ENCODE results near the gene CWC22.
"Not testable (repeated sequence)": the region's sequence is repeated elsewhere in the genome, so short reads cannot be mapped to it uniquely, and the experiment has no call there.

CWC22 gene

DNA sequence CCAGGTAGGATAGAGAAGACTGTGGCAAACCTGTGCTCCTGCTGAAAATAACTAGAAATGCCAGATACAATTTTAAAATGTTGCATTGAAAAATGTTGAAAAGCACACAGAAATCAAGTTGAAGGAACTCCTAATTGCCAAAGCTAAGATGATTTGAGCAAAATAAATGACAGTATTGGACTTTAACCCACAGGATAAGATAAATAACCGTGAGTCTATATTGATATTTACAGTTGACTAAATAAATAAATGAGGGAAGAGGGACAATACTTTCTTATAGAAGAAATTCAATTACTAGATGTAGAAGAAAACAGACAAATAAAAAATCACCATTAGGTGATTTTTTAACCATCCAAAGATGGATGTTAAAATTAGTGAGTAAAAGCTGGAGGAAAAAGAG lies 59.0 kb downstream of the CWC22 start:
- DNase-seq: no peak

DNA sequence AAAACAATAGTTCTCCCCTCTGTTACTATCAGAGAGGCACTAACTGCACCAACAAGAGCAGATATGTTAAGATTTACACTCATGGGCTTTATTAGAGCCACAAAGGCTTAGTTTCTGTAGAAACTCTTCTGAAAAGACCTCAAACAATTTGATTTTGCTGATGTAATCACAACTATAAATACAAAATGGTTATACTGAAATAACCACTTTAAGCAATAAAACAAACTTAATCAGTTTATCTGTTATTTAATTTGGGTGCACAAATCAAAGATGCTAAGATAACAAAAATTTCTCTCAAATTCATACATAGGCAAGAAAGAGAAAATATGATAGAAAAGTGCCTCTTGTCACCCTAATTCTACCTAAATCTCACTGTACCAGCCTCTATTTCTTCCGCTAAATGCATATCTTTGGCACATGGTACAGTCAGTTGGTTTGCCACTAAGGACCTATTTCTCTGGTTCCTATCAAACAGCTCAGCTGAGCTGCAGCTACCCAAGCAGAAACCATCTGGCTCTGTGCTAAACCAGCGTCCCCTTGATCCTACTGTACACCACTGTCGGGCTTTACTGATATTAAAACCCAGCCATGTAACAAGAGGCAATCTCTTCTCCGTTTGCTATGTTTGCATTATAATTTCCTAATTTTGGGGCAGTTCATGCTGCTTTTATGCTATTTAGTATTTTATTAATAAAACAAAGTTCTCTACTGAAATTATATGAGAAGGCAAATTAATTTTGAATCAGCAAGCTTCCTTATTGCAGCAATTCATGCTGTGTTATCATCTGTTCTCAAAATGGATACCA lies 60.1 kb downstream of the CWC22 start:
- DNase-seq: no peak

DNA sequence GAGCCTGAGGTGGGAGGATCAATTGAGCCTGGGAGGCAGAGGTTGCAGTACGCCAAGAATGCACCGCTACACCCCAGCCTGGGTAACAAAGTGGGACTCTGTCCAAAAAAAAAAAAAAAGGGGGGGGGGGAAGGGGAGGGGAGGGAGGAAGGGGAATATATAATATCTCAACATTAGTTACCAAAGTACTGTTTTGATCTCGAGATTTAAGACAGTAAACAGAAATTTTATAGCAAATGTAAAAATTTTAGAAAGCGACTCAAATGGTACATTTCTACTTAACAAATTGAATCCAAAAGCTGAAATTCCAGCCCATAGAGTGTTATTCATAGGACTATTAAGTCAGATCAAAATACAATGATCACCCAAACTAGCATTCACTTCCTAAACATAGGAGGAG lies 60.8 kb downstream of the CWC22 start:
- no peak for DNase-seq

DNA sequence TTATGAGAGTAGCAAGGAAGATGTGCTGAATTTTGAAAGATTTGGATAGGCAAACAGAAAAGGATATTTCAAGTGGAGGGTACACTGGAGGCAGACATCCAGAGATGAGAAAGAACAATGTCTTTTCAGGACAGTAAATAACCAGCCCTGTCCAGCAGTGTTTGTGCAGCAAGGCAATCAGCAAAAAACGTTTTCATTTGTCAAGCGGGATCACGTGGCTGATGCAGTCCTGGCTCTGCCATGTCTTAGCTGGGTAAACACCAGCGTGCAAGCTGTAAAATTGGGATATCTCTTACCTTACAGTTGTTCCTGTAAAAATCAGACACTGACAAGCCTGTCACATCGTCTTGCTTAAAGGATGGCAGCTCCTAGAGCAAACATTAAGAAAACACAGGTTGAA lies 67.8 kb downstream of the CWC22 start:
- peak; percentile 76 for DNase-seq

DNA sequence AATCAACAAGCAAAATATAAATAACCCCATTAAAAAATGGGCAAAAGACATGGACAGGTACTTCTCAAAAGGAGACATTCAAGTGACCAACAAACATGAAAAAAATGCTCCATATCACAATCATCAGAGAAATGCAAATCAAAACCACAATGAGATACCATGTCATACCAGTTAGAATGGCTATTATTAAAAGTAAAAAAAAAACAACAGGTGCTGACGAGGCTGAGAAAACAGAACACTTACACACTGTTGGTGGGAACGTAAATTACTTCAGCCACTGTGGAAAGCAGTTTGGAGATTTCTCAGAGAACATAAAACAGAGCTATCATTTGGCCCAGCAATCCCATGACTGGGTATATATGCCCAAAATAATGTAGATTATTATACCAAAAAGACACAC lies 69.1 kb downstream of the CWC22 start:
- no peak for DNase-seq

DNA sequence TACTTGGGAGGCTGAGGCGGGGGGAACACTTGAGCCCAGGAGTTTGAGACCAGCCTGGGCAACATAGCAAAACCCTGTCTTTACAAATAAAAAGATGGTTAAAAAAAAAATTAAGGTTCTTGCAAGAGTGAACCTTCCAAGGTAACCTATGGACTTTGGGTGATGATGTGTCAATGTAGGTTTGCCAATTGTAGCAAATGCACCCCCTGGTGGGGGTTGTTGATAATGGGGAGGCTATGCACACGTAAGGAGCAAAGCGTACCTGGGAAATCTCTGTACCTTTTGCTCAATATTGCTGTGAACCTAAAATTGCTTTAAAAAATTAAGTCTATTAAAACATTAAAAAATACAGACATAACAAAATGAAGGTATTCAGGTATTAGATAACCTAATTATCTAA lies 70.4 kb downstream of the CWC22 start:
- DNase-seq: peak; percentile 70

DNA sequence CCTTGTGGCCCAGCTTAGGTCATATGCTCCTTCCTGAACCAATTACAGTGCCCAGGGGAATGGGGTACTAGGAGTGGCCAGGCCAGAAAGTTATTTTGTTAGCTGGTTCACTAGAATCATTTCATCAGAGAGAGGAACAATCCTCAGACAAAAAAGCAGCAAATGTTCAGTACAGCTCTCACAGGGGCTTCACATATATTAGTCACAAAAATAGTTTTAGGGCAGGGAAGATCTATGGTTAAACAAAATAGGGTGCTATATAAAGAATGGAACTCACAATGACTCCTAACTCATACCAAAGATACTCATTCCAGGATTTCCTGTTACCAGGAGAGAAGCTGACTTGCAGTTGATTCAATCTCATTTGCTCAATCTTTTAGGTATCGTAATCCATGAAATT lies 71.0 kb downstream of the CWC22 start:
- DNase-seq: no peak

DNA sequence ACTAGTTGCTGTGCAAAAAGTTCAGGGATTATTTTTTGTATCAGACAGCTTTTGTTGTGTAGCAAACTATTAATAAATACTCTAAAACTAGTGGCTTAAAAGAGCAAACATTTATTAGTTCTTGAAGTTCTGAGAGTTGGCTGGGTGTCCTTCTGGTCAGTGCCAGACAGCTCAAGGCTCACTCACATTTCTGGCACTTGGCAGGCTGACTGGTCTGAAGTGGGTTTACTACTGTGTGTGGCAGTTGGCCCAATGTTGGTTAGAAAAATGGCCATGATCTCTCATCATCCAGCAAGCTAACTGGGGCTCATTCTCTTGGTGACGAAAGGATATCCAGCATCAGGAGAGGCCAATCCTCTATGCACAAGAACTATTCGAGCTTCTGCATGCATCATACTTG lies 74.3 kb downstream of the CWC22 start:
- DNase-seq: no peak

DNA sequence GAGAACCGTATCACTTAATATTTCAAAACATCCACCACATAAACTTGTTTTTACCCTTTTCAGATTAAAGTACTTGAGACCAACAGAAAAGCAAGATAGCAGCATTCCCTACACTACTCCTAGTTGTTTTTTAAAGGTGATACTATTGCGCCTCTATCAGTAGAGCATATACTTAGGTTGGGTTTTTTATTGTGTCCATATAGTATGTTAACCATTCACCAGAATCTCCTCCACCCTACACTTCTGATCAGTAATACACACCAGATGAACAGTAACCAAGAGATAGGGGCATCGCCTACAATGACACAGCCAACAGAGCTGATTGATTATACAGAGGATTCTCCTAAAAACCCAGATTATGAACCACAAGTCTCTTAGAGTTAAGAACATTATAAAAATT lies 75.6 kb downstream of the CWC22 start:
- DNase-seq: no peak

DNA sequence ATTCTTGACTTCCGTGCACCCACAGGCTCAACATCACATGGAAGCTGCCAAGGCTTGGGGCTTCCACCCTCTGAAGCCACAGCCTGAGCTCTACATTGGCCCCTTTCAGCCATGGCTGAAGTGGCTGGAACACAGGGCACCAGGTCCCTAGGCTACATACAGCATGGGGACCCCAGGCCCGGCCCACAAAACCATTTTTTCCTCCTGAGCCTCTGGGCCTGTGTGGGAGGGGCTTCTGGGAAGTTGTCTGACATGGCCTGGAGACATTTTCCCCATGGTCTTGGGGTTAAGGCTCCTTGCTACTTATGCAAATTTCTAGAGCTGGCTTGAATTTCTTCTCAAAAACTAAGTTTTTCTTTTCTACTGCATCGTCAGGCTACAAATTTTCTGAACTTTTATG lies 77.1 kb downstream of the CWC22 start:
- DNase-seq: not testable (repeated sequence)

DNA sequence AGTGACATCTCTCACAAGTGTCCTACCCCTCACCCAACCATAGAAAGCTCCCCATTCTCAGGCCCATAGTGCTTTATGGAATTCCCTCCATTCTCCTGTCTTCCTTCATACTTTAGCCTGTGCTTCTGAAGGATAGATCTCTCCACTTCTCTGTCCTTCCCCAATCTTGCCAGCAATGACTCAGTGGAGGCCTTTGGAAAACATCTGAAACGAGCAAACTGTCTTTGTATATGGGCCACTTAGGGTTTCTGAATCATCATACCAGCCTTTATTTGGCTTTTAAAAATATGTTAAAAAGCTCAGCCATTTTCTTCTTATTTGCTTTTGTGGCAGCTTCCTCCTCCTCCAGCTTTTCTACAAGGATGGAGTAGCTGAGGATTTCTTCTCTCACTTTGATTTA lies 80.1 kb downstream of the CWC22 start:
- DNase-seq: no peak

DNA sequence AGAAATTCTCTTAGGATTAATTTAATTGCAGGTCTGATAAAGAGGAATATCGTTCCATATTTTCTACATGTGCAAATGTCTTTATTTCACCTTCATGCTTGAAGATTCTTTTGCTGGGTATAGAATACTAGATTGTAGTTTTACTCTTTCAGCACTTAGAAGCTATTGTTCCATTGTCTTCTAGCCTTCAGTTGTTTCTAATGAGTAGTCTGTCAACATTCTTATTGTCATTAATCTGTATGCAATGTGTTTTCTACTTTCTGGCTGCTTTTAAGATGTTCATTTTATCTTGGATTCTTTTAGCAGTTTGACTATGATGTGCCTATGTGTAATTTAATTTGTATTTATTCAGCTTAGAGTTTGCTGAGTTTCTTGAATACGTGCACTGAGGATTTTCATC lies 81.4 kb downstream of the CWC22 start:
- DNase-seq: peak; percentile 15

DNA sequence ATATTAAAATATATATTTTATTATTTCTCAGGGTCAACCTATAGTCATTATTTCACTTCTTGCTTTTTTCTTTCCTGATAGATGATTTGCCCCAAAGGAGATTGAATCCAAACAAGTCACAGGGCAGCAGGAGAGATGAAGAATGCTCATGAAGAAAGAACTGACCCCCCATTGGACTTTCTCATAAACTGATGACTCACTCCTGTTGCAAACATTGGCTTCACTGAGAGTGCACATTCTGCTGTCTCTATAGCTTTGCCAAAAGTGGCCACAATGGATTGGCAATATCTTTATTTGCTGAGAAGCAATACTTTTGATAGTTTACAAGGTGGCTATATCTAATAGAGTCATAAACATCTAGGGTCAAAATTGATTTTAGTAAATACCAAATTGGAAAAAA lies 89.8 kb downstream of the CWC22 start:
- DNase-seq: peak; percentile 57

DNA sequence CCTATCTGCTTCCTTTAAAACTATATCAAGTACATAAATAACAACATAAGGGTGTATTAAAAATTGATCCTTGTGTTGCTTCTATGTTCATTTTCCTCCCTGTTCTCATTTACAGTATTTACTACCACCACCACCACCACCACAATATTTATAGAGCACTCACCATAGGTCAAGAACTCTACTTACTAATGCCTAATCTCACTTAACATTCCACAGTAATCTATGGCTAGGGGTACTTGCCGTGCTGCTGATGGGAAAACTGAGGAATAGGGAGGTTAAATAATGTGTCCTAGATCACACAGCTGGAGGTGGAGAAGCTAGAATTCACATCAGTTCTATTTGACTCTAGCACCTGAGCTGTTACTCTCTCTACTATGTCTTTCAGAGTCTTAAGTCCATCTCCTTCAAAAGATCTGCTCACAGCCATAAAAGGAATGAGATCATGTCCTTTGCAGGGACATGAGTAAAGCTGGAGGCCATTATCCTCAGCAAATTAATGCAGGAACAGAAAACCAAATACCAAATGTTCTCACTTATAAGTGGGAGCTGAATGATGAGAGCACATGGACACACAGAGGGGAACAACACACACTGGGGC lies 91.6 kb downstream of the CWC22 start:
- DNase-seq: no peak

DNA sequence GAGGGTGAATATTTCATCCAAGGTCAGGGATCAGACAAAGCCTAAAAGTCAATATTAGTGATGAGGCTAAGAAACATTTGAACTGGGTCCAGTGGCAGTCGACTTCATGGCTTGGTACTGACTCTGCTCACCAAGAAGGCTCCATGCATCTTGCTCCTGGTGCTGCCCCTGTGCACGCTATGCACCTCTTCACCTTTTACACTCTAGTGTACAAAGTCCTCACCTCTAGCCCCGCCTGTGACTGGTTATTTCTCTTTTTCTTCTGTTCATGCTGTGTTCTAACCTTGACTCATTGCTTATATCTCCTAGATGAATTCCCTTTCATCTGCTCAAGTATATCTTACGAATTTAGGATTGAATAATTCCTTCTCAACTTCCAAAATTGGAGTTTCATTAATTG lies 93.3 kb downstream of the CWC22 start:
- no peak for DNase-seq

DNA sequence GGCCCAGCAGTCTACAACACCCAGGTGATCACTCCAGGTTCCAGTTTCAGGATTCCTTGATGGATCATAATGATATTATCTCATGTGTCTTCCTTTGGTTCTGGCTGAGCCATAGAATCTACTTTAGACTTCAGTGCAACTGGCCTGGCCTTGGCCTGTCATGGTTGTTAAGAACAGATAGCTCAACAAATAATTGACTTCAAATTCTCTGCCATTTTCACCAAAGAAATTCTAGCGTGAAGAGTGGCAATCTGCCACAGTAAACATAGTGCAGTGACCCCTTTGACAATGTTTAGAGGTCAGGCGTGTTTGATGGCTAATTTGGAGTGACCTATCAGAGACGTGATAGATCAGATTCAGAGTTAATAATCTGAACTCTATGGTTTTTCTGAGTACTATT lies 95.5 kb downstream of the CWC22 start:
- no peak for DNase-seq

DNA sequence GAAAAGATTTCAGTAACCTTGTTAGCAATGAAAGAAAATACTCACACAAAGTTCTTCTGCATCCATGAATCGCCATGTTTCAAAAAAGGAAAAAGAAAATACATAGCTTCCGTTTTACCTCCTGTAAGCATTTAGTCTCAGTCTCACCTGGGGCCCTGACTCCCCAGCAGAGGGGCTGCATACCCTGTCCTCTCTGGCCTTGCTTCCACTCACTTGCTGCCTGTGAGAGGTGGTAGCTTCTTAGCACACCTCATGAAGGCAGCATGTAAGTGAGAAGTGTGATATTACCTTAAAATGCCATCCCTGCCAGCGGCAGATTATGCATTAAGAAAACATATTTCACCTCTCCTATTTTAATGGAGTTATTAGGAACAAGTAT lies 96.4 kb downstream of the CWC22 start:
- DNase-seq: no peak

DNA sequence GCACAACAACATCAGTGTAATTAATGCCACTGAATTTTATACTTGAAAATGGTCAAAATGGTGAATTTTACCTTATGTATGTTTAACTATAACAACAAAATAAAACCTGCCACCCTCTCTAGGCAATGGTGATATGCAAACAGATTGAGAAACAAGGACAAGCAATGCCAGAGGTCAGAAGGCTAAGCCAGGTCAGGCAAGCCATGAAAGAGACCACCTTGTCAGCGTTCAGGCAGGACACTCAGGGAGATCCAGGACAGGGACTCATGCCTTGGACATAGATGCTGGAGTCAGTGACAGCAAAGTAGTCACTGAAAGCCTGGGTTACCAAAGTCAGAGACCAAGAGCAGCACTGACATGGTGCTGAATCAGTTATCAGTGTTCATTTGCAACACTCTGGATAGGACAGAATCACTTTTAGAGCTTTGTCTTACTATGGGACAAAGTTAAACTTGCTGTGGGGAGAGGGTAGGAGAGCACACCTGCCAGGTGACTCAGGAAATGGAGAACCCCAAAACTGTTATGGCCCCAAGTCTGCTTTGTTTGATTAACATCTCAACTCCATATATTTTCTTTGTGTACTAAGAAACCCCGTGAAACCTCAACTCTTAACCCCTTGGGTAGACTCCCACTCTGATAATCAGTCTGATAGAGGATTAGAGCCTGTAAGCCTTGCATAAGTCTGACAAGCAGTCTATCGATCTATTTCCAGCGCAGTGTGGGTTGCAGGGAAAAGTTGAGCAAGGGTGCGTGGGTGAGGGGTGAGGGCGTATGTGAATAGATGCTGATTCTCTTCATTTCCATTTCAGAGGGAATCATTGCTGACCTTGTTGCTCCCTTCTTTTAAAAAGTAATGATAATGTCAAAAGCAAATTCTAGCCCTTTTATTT lies 97.0 kb downstream of the CWC22 start:
- DNase-seq: no peak

DNA sequence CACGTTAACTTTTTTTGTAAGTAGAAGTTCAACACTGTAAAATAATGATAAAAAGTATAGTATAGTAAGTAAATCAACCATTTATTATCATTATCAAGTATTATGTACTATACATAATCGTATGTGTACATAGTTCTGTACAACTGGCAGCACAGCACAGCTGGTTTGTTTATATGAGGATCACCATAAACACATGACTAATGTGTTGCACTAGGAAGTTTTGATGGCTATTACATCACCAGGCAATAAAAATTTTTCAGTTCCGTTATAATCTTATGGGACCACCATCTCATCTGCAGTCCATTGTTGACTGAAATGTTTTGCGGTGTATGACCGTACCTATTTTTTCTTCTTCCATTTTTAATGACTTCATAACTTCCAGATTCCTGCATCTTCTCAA lies 106.4 kb downstream of the CWC22 start:
- DNase-seq: peak; percentile 54

DNA sequence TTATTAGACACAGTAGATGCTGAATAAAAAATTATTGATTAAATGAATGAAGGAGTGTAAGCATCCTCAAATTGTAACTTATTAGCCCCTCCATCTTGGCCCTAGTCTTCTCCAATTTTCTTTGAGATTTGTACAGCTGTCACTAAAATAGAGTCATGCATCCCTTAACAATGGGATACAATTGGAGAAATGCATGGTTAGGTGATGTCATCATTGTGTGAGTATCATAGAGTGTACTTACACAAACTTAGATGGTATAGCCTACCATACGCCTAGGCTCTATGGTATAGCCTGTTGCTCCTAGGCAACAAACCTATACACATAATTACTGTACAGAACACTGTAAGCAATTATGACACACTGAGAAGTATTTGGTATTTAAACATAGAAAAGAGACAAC lies 107.4 kb downstream of the CWC22 start:
- no peak for DNase-seq

DNA sequence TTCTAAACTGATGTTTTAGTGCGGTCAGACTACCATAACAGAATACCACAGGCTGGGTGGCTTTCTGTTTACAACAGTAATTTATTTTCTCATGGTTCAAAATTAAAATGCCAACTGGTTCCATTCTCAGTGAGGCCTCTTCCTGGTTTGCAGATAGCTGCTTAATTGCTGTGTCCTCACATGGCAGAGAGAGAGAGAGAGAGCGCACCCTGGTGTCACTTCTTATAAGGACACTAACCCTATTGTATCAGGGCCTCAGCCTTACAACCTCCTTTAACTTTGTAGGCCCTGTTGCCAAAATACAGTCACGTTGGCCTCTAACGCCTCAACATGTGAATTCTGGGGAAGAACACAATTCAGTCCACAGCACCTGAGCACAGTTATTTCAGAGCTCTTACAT lies 108.2 kb downstream of the CWC22 start:
- DNase-seq: peak; percentile 84

Measured in DMS53 (cell line).